SK-N-SH (cell line): ENCODE measurements around the gene CSNK1D. TPM values are rescaled to one million over a fixed set of nuclear protein-coding genes. Genes with fewer than 3 reads are reported as not detected.

ENCODE experiments used
- CTCF ChIA-PET: fragments of 300-600, 350-600 bp; formaldehyde crosslinking; extraction: SDS; loops from one replicate; lab custom pipeline; 2021; lab: Yijun Ruan, JAX
- POLR2A ChIA-PET: fragments of 350-600 bp; sonication (Branson Sonifier 250); formaldehyde crosslinking; extraction: SDS; loops from one replicate; lab custom pipeline; 2020; ENCODE audit warnings: antibody characterized with exemption, inconsistent platforms; lab: Yijun Ruan, JAX
- DNase-seq: peaks from one replicate; pipeline ENCODE4 v3.0.0; 2012
- H2AFZ ChIP-seq: fragments of 200-600 bp; sonication (generic); 2 replicates; pipeline ENCODE4 v1.8.1; 2016; ENCODE audit warnings: antibody characterized with exemption, mild to moderate bottlenecking, low read depth
- H3F3A ChIP-seq: fragments of 200-600 bp; sonication (generic); replicated peaks from 2 replicates; pipeline ENCODE3; 2016; ENCODE audit warnings: antibody characterized with exemption, mild to moderate bottlenecking; ENCODE audit not compliant: insufficient read depth
- H3K27ac ChIP-seq, 2 experiments: fragments of 200-500 bp in 1 of 2; fragments of 200-600 bp in 1 of 2; sonication (Bioruptor generic) in 1 of 2; sonication (generic), shearing (Covaris generic) in 1 of 2; 2 replicates each; pipeline versions ENCODE4 v1.5.1 to v1.6.1; 2014 to 2016; ENCODE audit warnings: low read depth in 2 of 2, inconsistent platforms in 1 of 2, low read length in 1 of 2, mild to moderate bottlenecking in 1 of 2, mixed read lengths in 1 of 2
- H3K27me3 ChIP-seq: fragments of 200-600 bp; sonication (generic), shearing (Covaris generic); 2 replicates; pipeline ENCODE4 v1.6.1; 2016; ENCODE audit warnings: mixed run types; ENCODE audit not compliant: insufficient read depth
- H3K36me3 ChIP-seq, 2 experiments: fragments of 200-500 bp in 1 of 2; fragments of 200-600 bp in 1 of 2; sonication (Bioruptor generic) in 1 of 2; sonication (generic) in 1 of 2; replicated peaks in 1 of 2; 2 replicates each; pipeline versions ENCODE3 to v1.5.1; 2014 to 2016; ENCODE audit warnings: low read length in 1 of 2, mild to moderate bottlenecking in 1 of 2; ENCODE audit not compliant: insufficient read depth in 2 of 2, control insufficient read depth in 1 of 2
- H3K4me1 ChIP-seq, 2 experiments: fragments of 200-500 bp in 1 of 2; fragments of 200-600 bp in 1 of 2; sonication (Bioruptor generic) in 1 of 2; sonication (generic), shearing (Covaris generic) in 1 of 2; 2 replicates each; pipeline versions ENCODE4 v1.5.1 to v1.6.1; 2014 to 2016; ENCODE audit warnings: low read depth in 1 of 2, low read length in 1 of 2, mixed run types in 1 of 2; ENCODE audit not compliant: insufficient read depth in 2 of 2, control insufficient read depth in 1 of 2
- H3K4me2 ChIP-seq: fragments of 200-600 bp; sonication (generic), shearing (Covaris generic); 2 replicates; pipeline ENCODE4 v1.6.1; 2017; ENCODE audit warnings: mixed run types
- H3K4me3 ChIP-seq, 2 experiments: fragments of 200-500 bp in 1 of 2; fragments of 200-600 bp in 1 of 2; sonication (Bioruptor generic) in 1 of 2; sonication (generic), shearing (Covaris generic) in 1 of 2; 2 replicates each; pipeline versions ENCODE4 v1.5.1 to v1.8.1; 2014 to 2016; ENCODE audit warnings: low read depth in 2 of 2, inconsistent platforms in 1 of 2, low read length in 1 of 2, mild to moderate bottlenecking in 1 of 2, mixed read lengths in 1 of 2, moderate library complexity in 1 of 2
- H3K79me2 ChIP-seq: fragments of 200-600 bp; sonication (generic); 2 replicates; pipeline ENCODE4 v1.8.1; 2017; ENCODE audit warnings: mild to moderate bottlenecking; ENCODE audit not compliant: insufficient read depth
- H3K9ac ChIP-seq: fragments of 200-600 bp; sonication (generic); 2 replicates; pipeline ENCODE4 v1.6.1; 2017; ENCODE audit warnings: mixed run types
- H3K9me2 ChIP-seq: fragments of 200-600 bp; sonication (generic); 2 replicates; pipeline ENCODE4 v1.6.1; 2017; ENCODE audit warnings: mixed run types
- H3K9me3 ChIP-seq: fragments of 200-600 bp; sonication (generic); 2 replicates; pipeline ENCODE4 v1.6.1; 2017; ENCODE audit warnings: mixed run types, mild to moderate bottlenecking, moderate library complexity
- H4K20me1 ChIP-seq: fragments of 200-600 bp; sonication (generic); 2 replicates; pipeline ENCODE4 v1.6.1; 2017; ENCODE audit warnings: mild to moderate bottlenecking, mixed run types; ENCODE audit not compliant: insufficient read depth
- CHD2 ChIP-seq: fragments of 150-350 bp; IDR thresholded peaks from 2 replicates; pipeline ENCODE4 v1.6.1; 2018; ENCODE audit warnings: low read length; ENCODE audit not compliant: partially characterized antibody
- FOXJ3 ChIP-seq: sonication (generic); formaldehyde crosslinking; IDR thresholded peaks from 2 replicates; pipeline ENCODE4 v1.5.1; 2020; ENCODE audit warnings: mild to moderate bottlenecking, missing genetic modification reagents
- GABPA ChIP-seq: IDR thresholded peaks from 2 replicates; pipeline ENCODE4 v1.4.0; 2012; ENCODE audit warnings: low read depth, mild to moderate bottlenecking
- MEF2A ChIP-seq: IDR thresholded peaks from 2 replicates; pipeline ENCODE4 v1.4.0; 2012; ENCODE audit warnings: low read depth, borderline replicate concordance
- MXI1 ChIP-seq: IDR thresholded peaks from 2 replicates; pipeline ENCODE4 v1.6.1; 2012; ENCODE audit warnings: mild to moderate bottlenecking, low read depth, low read length, improper control_type of control experiment
- NFIC ChIP-seq: IDR thresholded peaks from 2 replicates; pipeline ENCODE4 v1.4.0; 2012; ENCODE audit warnings: borderline replicate concordance
- RAD21 ChIP-seq: IDR thresholded peaks from 2 replicates; pipeline ENCODE4 v1.6.1; 2012; ENCODE audit warnings: mild to moderate bottlenecking, low read length
- RCOR1 ChIP-seq: fragments of 150-350 bp; IDR thresholded peaks from 2 replicates; pipeline ENCODE4 v1.6.1; 2017; ENCODE audit warnings: antibody characterized with exemption, low read length
- WGBS: methylation state at CpG from one replicate; pipeline ENCODE4 v1.1.6; 2017; ENCODE audit warnings: low lambda C conversion rate; 5-methylcytosine and 5-hydroxymethylcytosine counted together
- polyA plus RNA-seq, 3 experiments: library from polyadenylated mRNA; depleted of rRNA; stranded (reverse); fragments of >200 nt; gene quantifications; 2 replicates each; pipeline ENCODE4 v1.2.3, GENCODE V29; 2012
- TF ChIP-seq, protein P1 (sequence below): fragments of 150-350 bp; IDR thresholded peaks from 2 replicates; pipeline ENCODE4 v1.6.1; 2016; ENCODE audit warnings: mild to moderate bottlenecking, low read depth, low read length
- TF ChIP-seq, protein P2 (sequence below): fragments of 150-350 bp; IDR thresholded peaks from 2 replicates; pipeline ENCODE4 v1.6.1; 2017; ENCODE audit warnings: antibody characterized with exemption, low read length, low read depth, borderline replicate concordance
- TF ChIP-seq, protein P3 (sequence below): fragments of 200-600 bp; sonication (generic); IDR thresholded peaks from 2 replicates; pipeline ENCODE4 v1.6.1; 2017; ENCODE audit warnings: antibody characterized with exemption, mild to moderate bottlenecking, moderate library complexity

The CSNK1D gene
- polyA plus RNA-seq, 1 of the 3 experiments (the other 2 are of a cell fraction), result 216 TPM

DNA sequence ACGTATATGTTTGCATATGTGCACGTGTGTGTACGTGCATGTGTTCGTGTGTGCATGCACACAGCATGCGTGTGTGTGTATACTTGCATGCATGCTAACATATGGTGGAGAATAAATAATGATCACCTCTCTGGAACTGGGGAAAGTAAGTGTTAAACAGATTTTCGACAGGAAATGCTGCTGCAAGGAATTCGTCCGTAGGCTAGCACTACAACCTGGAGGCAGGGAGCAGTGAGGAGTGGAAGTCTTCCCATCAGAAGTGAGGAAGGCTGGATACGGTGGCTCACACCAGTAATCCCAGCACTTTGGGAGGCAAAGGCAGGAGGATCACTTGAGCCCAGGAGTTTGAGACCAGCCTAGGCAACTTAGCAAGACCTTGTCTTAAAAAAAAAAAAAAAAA is 4.8 kb upstream of the CSNK1D start:
- no peaks in the 10 kb centered on the region for H3K27me3 ChIP-seq
- 93% methylated on average over 9 of the region's 9 CpGs for WGBS

DNA sequence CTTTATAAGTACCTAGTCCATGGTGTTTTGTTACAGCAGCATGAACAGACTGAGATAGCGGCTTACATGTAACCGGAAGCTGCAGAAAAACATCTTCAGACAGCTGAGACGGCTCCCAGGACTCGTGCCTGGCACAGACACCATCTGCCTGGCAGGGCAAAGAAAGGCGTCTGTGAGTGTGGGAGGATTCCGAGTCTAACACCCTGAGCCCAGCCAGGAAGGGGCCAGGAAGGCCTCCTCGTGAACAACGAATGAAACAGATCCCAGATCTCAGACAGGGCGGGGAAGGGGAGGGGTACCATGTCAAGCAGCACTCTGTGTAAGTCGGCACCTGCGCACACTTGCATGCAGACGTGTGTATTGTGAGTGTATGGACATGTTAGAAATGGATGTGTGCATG is 4.4 kb upstream of the CSNK1D start:
- Histone ChIP-seq H3K79me2 (peaks cover 11% of the 10 kb centered on the region; the same call in 1 of the 2 replicates), H3K4me3 (no peak overlapping the region), H4K20me1 (no peaks in the 10 kb centered on the region), H3K4me1 (peaks cover 13 to 24% of the 10 kb centered on the region in 2 experiments), H3K27ac (no peak overlapping the region), H3K4me2 (no peak overlapping the region), H3K9ac (no peak overlapping the region), H3K27me3 (no peaks in the 10 kb centered on the region), H3K9me3 (no peaks in the 10 kb centered on the region), H3F3A (peaks cover 8% of the 10 kb centered on the region), H3K36me3 (no peaks in the 10 kb centered on the region), H2AFZ (no peak overlapping the region), H3K9me2 (no peaks in the 10 kb centered on the region)
- TF ChIP-seq MXI1, result no peak
- TF ChIP-seq RCOR1, result no peak
- TF ChIP-seq GABPA, result no peak
- no peak for TF ChIP-seq RAD21
- TF ChIP-seq FOXJ3 (CRISPR knock-in tag), result no peak
- TF ChIP-seq, protein P1, sequence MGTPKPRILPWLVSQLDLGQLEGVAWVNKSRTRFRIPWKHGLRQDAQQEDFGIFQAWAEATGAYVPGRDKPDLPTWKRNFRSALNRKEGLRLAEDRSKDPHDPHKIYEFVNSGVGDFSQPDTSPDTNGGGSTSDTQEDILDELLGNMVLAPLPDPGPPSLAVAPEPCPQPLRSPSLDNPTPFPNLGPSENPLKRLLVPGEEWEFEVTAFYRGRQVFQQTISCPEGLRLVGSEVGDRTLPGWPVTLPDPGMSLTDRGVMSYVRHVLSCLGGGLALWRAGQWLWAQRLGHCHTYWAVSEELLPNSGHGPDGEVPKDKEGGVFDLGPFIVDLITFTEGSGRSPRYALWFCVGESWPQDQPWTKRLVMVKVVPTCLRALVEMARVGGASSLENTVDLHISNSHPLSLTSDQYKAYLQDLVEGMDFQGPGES, result no peak
- TF ChIP-seq, protein P2, sequence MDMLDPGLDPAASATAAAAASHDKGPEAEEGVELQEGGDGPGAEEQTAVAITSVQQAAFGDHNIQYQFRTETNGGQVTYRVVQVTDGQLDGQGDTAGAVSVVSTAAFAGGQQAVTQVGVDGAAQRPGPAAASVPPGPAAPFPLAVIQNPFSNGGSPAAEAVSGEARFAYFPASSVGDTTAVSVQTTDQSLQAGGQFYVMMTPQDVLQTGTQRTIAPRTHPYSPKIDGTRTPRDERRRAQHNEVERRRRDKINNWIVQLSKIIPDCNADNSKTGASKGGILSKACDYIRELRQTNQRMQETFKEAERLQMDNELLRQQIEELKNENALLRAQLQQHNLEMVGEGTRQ, result no peak
- TF ChIP-seq, protein P3, sequence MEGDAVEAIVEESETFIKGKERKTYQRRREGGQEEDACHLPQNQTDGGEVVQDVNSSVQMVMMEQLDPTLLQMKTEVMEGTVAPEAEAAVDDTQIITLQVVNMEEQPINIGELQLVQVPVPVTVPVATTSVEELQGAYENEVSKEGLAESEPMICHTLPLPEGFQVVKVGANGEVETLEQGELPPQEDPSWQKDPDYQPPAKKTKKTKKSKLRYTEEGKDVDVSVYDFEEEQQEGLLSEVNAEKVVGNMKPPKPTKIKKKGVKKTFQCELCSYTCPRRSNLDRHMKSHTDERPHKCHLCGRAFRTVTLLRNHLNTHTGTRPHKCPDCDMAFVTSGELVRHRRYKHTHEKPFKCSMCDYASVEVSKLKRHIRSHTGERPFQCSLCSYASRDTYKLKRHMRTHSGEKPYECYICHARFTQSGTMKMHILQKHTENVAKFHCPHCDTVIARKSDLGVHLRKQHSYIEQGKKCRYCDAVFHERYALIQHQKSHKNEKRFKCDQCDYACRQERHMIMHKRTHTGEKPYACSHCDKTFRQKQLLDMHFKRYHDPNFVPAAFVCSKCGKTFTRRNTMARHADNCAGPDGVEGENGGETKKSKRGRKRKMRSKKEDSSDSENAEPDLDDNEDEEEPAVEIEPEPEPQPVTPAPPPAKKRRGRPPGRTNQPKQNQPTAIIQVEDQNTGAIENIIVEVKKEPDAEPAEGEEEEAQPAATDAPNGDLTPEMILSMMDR, result no peak
- TF ChIP-seq NFIC, result no peak
- CTCF ChIA-PET, result no interaction called here
- DNase-seq, result no peak
- WGBS, result 83% methylated on average over 12 of the region's 12 CpGs
- POLR2A ChIA-PET, result no interaction called here

More for the DNA sequence above, 4.8 kb upstream of the CSNK1D start:
- Histone ChIP-seq H2AFZ (no peak overlapping the region), H3K27ac (no peak overlapping the region), H3K4me2 (no peak overlapping the region), H3K4me1 (peaks cover 18 to 29% of the 10 kb centered on the region in 2 experiments), H3K36me3 (no peaks in the 10 kb centered on the region), H3K79me2 (peaks cover 6% of the 10 kb centered on the region; the same call in 1 of the 2 replicates), H3K9me3 (no peaks in the 10 kb centered on the region), H3K9ac (no peak overlapping the region), H3F3A (peaks cover 8% of the 10 kb centered on the region), H3K4me3 (no peak overlapping the region), H4K20me1 (no peaks in the 10 kb centered on the region), H3K9me2 (no peaks in the 10 kb centered on the region)
- no peak for DNase-seq
- CTCF ChIA-PET, result no interaction called here
- POLR2A ChIA-PET, result no interaction called here
- TF ChIP-seq MEF2A (no peak), CHD2 (no peak)
